Thyroid gland (tissue), 4 donors: ENCODE data around the gene SETBP1. TPM values are rescaled to one million over a fixed set of nuclear protein-coding genes. Genes with fewer than 3 reads are reported as not detected.

Source experiments
- DNase-seq, 2 donors: peaks; one replicate each; pipeline ENCODE4 v3.0.0-alpha.2; 2019
- H3K27ac ChIP-seq, 3 donors: fragments of 200-600 bp; sonication (generic); 1 replicate in 2 of 3; 2 replicates in 1 of 3; pipeline ENCODE4 v1.5.1; 2016 to 2019; ENCODE audit warnings: mild to moderate bottlenecking in 1 of 3, moderate library complexity in 1 of 3
- H3K27me3 ChIP-seq: fragments of 200-600 bp; sonication (generic); one replicate; pipeline ENCODE4 v1.5.1; 2019
- H3K36me3 ChIP-seq, 2 donors: fragments of 200-600 bp; sonication (generic); one replicate each; pipeline ENCODE4 v1.5.1; 2016 to 2019
- H3K4me1 ChIP-seq, 2 donors: fragments of 200-600 bp; sonication (generic); one replicate each; pipeline ENCODE4 v1.5.1; 2017 to 2019
- H3K4me3 ChIP-seq, 3 donors: fragments of 200-600 bp; sonication (generic); replicated peaks in 1 of 3; 1 replicate in 2 of 3; 2 replicates in 1 of 3; pipeline ENCODE4 v1.5.1; 2016; ENCODE audit warnings: mild to moderate bottlenecking in 1 of 3
- H3K9me3 ChIP-seq: fragments of 200-600 bp; sonication (generic); one replicate; pipeline ENCODE4 v1.5.1; 2017
- CTCF ChIP-seq, 6 experiments: fragments of 200-600 bp in 3 of 6; fragments of 450-650 bp in 3 of 6; sonication (generic) in 3 of 6; IDR thresholded peaks; one replicate each; pipeline ENCODE4 v1.5.1; 2016 to 2019; ENCODE audit warnings: antibody characterized with exemption in 6 of 6, mild to moderate bottlenecking in 2 of 6, inconsistent platforms in 1 of 6, moderate library complexity in 1 of 6
- POLR2A ChIP-seq, 2 donors: fragments of 450-650 bp; IDR thresholded peaks; one replicate each; pipeline ENCODE4 v1.6.1; 2017; ENCODE audit warnings: antibody characterized with exemption in 2 of 2, mild to moderate bottlenecking in 2 of 2, moderate library complexity in 1 of 2
- WGBS, 2 donors: methylation state at CpG; one replicate each; pipeline ENCODE4 v1.1.5; 2017; 5-methylcytosine and 5-hydroxymethylcytosine counted together
- intact Hi-C: fragments of 100-400 bp; cut with DNase I; formaldehyde crosslinking; loops from one replicate; pipeline ENCODE4 v1.15.1; 2023
- total RNA-seq, 4 donors: library from RNA; depleted of rRNA; stranded (reverse); fragments of >200 nt; gene quantifications; one replicate each; pipeline ENCODE4 v1.2.3, GENCODE V29; 2016

SETBP1 gene
- total RNA-seq, 4 donors from 2014 or later, result 32.1 to 72.0 (median 42.0) TPM

GRCh38 chr18:45050712-45051601 lies 370.3 kb downstream of the SETBP1 start:
- no peak for TF ChIP-seq POLR2A (IDR thresholded peaks at IDR 0.05)
- TF ChIP-seq CTCF (IDR thresholded peaks at IDR 0.05), result no peak

GRCh38 chr18:45054636-45055035 lies 373.9 kb downstream of the SETBP1 start:
- Histone ChIP-seq H3K36me3 (no peaks in the 10 kb centered on the region), H3K27me3 (no peaks in the 10 kb centered on the region), H3K4me3 (no peak overlapping the region), H3K27ac (no peak overlapping the region), H3K4me1 (peaks cover 5 to 13% of the 10 kb centered on the region in 2 donors), H3K9me3 (no peaks in the 10 kb centered on the region)
- intact Hi-C loops, result no loop called here
- TF ChIP-seq CTCF (IDR thresholded peaks at IDR 0.05) (no peak), POLR2A (IDR thresholded peaks at IDR 0.05) (no peak)
- no peak for DNase-seq
- WGBS, 2 donors, result 90 to 95% methylated on average over 3 of the region's 3 CpGs

More at GRCh38 chr18:45050712-45051601, 370.3 kb downstream of the SETBP1 start:
- Histone ChIP-seq H3K4me1 (peaks cover 0 to 6% of the 10 kb centered on the region in 2 donors), H3K27ac (no peak overlapping the region), H3K36me3 (no peaks in the 10 kb centered on the region), H3K9me3 (no peaks in the 10 kb centered on the region), H3K4me3 (no peak overlapping the region), H3K27me3 (no peaks in the 10 kb centered on the region)
- WGBS, 2 donors, result 71 to 79% methylated on average over 3 of the region's 3 CpGs
- DNase-seq, result no peak
- intact Hi-C loops, result no loop called here

- 94 to 98% methylated on average over 1 of the region's 1 CpG for WGBS, 2 donors
Measured at GRCh38 chr18:45055811-45056210, 375.1 kb downstream of the SETBP1 start.

GRCh38 chr18:45056926-45057325 lies 376.2 kb downstream of the SETBP1 start:
- Histone ChIP-seq H3K9me3 (no peaks in the 10 kb centered on the region), H3K36me3 (no peaks in the 10 kb centered on the region), H3K4me3 (no peak overlapping the region), H3K27ac (no peak overlapping the region), H3K4me1 (peaks cover 5 to 7% of the 10 kb centered on the region in 2 donors), H3K27me3 (no peaks in the 10 kb centered on the region)
- TF ChIP-seq CTCF (IDR thresholded peaks at IDR 0.05), result no peak
- no peak for TF ChIP-seq POLR2A (IDR thresholded peaks at IDR 0.05)
- intact Hi-C loops, result no loop called here
- no peak for DNase-seq

More at GRCh38 chr18:45055811-45056210, 375.1 kb downstream of the SETBP1 start:
- Histone ChIP-seq H3K36me3 (no peaks in the 10 kb centered on the region), H3K27ac (no peak overlapping the region), H3K4me3 (no peak overlapping the region), H3K27me3 (no peaks in the 10 kb centered on the region), H3K4me1 (peaks cover 5 to 8% of the 10 kb centered on the region in 2 donors), H3K9me3 (no peaks in the 10 kb centered on the region)
- TF ChIP-seq POLR2A (IDR thresholded peaks at IDR 0.05) (no peak), CTCF (IDR thresholded peaks at IDR 0.05) (no peak)
- intact Hi-C loops, result no loop called here
- no peak for DNase-seq

GRCh38 chr18:45057955-45058600 lies 377.4 kb downstream of the SETBP1 start:
- 75 to 81% methylated on average over 4 of the region's 4 CpGs for WGBS, 2 donors
- Histone ChIP-seq H3K27ac (no peak overlapping the region), H3K9me3 (no peaks in the 10 kb centered on the region), H3K27me3 (no peaks in the 10 kb centered on the region), H3K4me1 (peaks cover 5 to 7% of the 10 kb centered on the region in 2 donors), H3K4me3 (no peak overlapping the region), H3K36me3 (no peaks in the 10 kb centered on the region)
- intact Hi-C loops, result no loop called here
- DNase-seq, result no peak
- TF ChIP-seq POLR2A (IDR thresholded peaks at IDR 0.05) (no peak), CTCF (IDR thresholded peaks at IDR 0.05) (no peak)
